HCT116 (cell line): ENCODE results near the gene RPS13. TPM values are rescaled to one million over a fixed set of nuclear protein-coding genes. Genes with fewer than 3 reads are reported as not detected.

Experiments used
- ATAC-seq: fragments of 200-7000 bp; cut with Tn5 transposase; 2 replicates; pipeline ENCODE4 v1.9.1; 2020; ENCODE audit warnings: mild to moderate bottlenecking, moderate library complexity
- Bru-seq: library from RNA; stranded (reverse); fragments of 400-500 nt; gene quantifications from one replicate; lab custom pipeline; 2021; lab: Mats Ljungman, UMichigan
- BruChase-seq, 2 experiments: library from RNA; stranded (reverse); fragments of 400-500 nt; gene quantifications; one replicate each; lab custom pipeline; 2021; lab: Mats Ljungman, UMichigan
- BruUV-seq: library from RNA; stranded (reverse); fragments of 400-500 nt; replicated peaks from 2 replicates; lab custom pipeline; 2021; lab: Mats Ljungman, UMichigan
- CTCF ChIA-PET: fragments of 300-600 bp; sonication (Branson Sonifier 250); formaldehyde crosslinking; loops from one replicate; lab custom pipeline; 2021; ENCODE audit warnings: antibody characterized with exemption; lab: Charles Lee
- POLR2A ChIA-PET: fragments of 300-600, 350-600 bp; sonication (Branson Sonifier 250); formaldehyde crosslinking; loops from one replicate; lab custom pipeline; 2021; ENCODE audit warnings: antibody characterized with exemption; lab: Charles Lee
- RAD21 ChIA-PET, 2 experiments: fragments of 300-600 bp; sonication (Branson Sonifier 250); formaldehyde crosslinking; loops; one replicate each; lab custom pipeline; 2023; ENCODE audit warnings: low total read pairs in 2 of 2; ENCODE audit not compliant: uncharacterized antibody in 2 of 2, unreplicated experiment in 2 of 2, low non-redundant PET in 1 of 2; lab: Charles Lee
- DNase-seq: peaks from one replicate; pipeline ENCODE4 v3.0.0-alpha.2; 2010; ENCODE audit warnings: low read depth, low spot score
- H2AFZ ChIP-seq: fragments of 200-600 bp; shearing (Covaris generic), sonication (generic); 2 replicates; pipeline ENCODE4 v1.6.1; 2017; ENCODE audit warnings: low read depth, mixed run types, mixed read lengths, antibody characterized with exemption, low read length; ENCODE audit not compliant: poor library complexity, severe bottlenecking
- H3K27ac ChIP-seq: 2 replicates; pipeline ENCODE4 v1.5.1; 2012; ENCODE audit warnings: low read depth, low read length
- H3K27me3 ChIP-seq: fragments of 200-600 bp; sonication (generic); 2 replicates; pipeline ENCODE4 v1.6.1; 2016; ENCODE audit warnings: mixed run types, low read length, mixed read lengths; ENCODE audit not compliant: insufficient read depth
- H3K36me3 ChIP-seq, 2 experiments: fragments of 200-500 bp in 1 of 2; fragments of 200-600 bp in 1 of 2; sonication (Bioruptor generic) in 1 of 2; sonication (generic) in 1 of 2; 2 replicates each; pipeline versions ENCODE4 v1.5.1 to v1.6.1; 2014 to 2016; ENCODE audit warnings: low read length in 2 of 2, inconsistent platforms in 1 of 2, mixed read lengths in 1 of 2, mixed run types in 1 of 2; ENCODE audit not compliant: insufficient read depth in 2 of 2, control insufficient read depth in 1 of 2
- H3K4me1 ChIP-seq, 2 experiments: fragments of 200-600 bp in 1 of 2; sonication (generic) in 1 of 2; 2 replicates each; pipeline versions ENCODE4 v1.5.1 to v1.6.1; 2012 to 2017; ENCODE audit warnings: low read length in 2 of 2, inconsistent platforms in 1 of 2, mild to moderate bottlenecking in 1 of 2, mixed read lengths in 1 of 2, mixed run types in 1 of 2, moderate library complexity in 1 of 2; ENCODE audit not compliant: insufficient read depth in 2 of 2, control insufficient read depth in 1 of 2
- H3K4me2 ChIP-seq: fragments of 200-600 bp; sonication (generic); 2 replicates; pipeline ENCODE4 v1.6.1; 2017; ENCODE audit warnings: mixed run types, low read length, mixed read lengths
- H3K4me3 ChIP-seq, 2 experiments: fragments of 200-600 bp in 1 of 2; sonication (generic) in 1 of 2; replicated peaks in 1 of 2; 2 replicates each; pipeline ENCODE4 v1.5.1; 2011 to 2016; ENCODE audit warnings: low read length in 2 of 2, control low read depth in 1 of 2, low read depth in 1 of 2, mild to moderate bottlenecking in 1 of 2, mixed read lengths in 1 of 2, mixed run types in 1 of 2
- H3K79me2 ChIP-seq: fragments of 200-600 bp; sonication (generic); 2 replicates; pipeline ENCODE4 v1.6.1; 2017; ENCODE audit warnings: mild to moderate bottlenecking, mixed run types, low read length, moderate library complexity, mixed read lengths; ENCODE audit not compliant: insufficient read depth
- H3K9ac ChIP-seq: fragments of 200-600 bp; sonication (generic); 2 replicates; pipeline ENCODE4 v1.6.1; 2016; ENCODE audit warnings: low read length, mixed read lengths
- H3K9me2 ChIP-seq: fragments of 200-600 bp; sonication (generic), shearing (Covaris generic); 2 replicates; pipeline ENCODE4 v1.6.1; 2017; ENCODE audit warnings: mixed run types, mild to moderate bottlenecking, moderate library complexity; ENCODE audit not compliant: insufficient read depth
- H3K9me3 ChIP-seq, 2 experiments: fragments of 200-500 bp in 1 of 2; fragments of 200-600 bp in 1 of 2; sonication (Bioruptor generic) in 1 of 2; sonication (generic) in 1 of 2; 2 replicates each; pipeline ENCODE4 v1.6.1; 2014 to 2017; ENCODE audit warnings: low read length in 2 of 2, mixed read lengths in 2 of 2, inconsistent platforms in 1 of 2, low read depth in 1 of 2, mild to moderate bottlenecking in 1 of 2, mixed run types in 1 of 2, moderate library complexity in 1 of 2; ENCODE audit not compliant: control insufficient read depth in 1 of 2, insufficient read depth in 1 of 2
- H4K20me1 ChIP-seq: fragments of 200-600 bp; sonication (generic), shearing (Covaris generic); 2 replicates; pipeline ENCODE4 v1.6.1; 2017; ENCODE audit warnings: mixed run types, mild to moderate bottlenecking, moderate library complexity; ENCODE audit not compliant: insufficient read depth
- CEBPB ChIP-seq: IDR thresholded peaks from 2 replicates; pipeline ENCODE4 v1.6.1; 2012; ENCODE audit warnings: low read depth
- MAX ChIP-seq: IDR thresholded peaks from 2 replicates; pipeline ENCODE4 v1.6.1; 2012
- POLR2AphosphoS5 ChIP-seq: IDR thresholded peaks from 2 replicates; pipeline ENCODE4 v1.6.1; 2011; ENCODE audit warnings: mild to moderate bottlenecking, low read depth, low read length, moderate library complexity
- RAD21 ChIP-seq: IDR thresholded peaks from 2 replicates; pipeline ENCODE4 v1.6.1; 2012; ENCODE audit warnings: low read depth, mild to moderate bottlenecking
- SIN3A ChIP-seq: IDR thresholded peaks from 2 replicates; pipeline ENCODE4 v1.6.1; 2012; ENCODE audit warnings: low read depth
- SRF ChIP-seq: IDR thresholded peaks from 2 replicates; pipeline ENCODE4 v1.6.1; 2012; ENCODE audit warnings: low read depth
- TCF7L2 ChIP-seq: IDR thresholded peaks from 2 replicates; pipeline ENCODE4 v1.7.0; 2011; ENCODE audit warnings: borderline replicate concordance, inconsistent platforms; ENCODE audit not compliant: insufficient read depth, insufficient read length; ENCODE audit errors: extremely low read depth
- ZFX ChIP-seq: fragments of 450-650 bp; IDR thresholded peaks from 2 replicates; pipeline ENCODE4 v1.6.1; 2017
- ZNF274 ChIP-seq: fragments of 200-500 bp; sonication (Bioruptor generic); IDR thresholded peaks from 2 replicates; pipeline ENCODE4 v1.6.1; 2014; ENCODE audit warnings: mild to moderate bottlenecking, low read depth, low read length, inconsistent platforms
- intact Hi-C: fragments of 100-400 bp; cut with micrococcal nuclease; formaldehyde crosslinking; loops from 2 replicates; pipeline ENCODE4 v1.10.0; 2022
- long read RNA-seq: library from polyadenylated mRNA; unstranded; transcript quantifications from one replicate; pipeline ENCODE4 v2.0.0, GENCODE V29; 2021; ENCODE audit not compliant: unreplicated experiment
- polyA plus RNA-seq: library from polyadenylated mRNA; unstranded; fragments of >200 nt; gene quantifications from 2 replicates; pipeline ENCODE4 v1.2.1, GENCODE V29; 2012; ENCODE audit warnings: missing spikeins
- total RNA-seq: library from RNA; stranded (reverse); gene quantifications from one replicate; pipeline ENCODE4 v1.2.1, GENCODE V29; 2021; ENCODE audit not compliant: unreplicated experiment
- TF ChIP-seq, protein P1 (sequence below): IDR thresholded peaks from 2 replicates; pipeline ENCODE4 v1.6.1; 2011; ENCODE audit warnings: mild to moderate bottlenecking, low read length, moderate library complexity; ENCODE audit not compliant: insufficient replicate concordance; ENCODE audit errors: extremely low read depth
- TF ChIP-seq, protein P2 (sequence below), 3 experiments: fragments of 200-600 bp in 1 of 3; sonication (generic) in 1 of 3; IDR thresholded peaks in 2 of 3; conservative IDR thresholded peaks in 1 of 3; 2 replicates each; pipeline ENCODE4 v1.5.1; 2012 to 2017; ENCODE audit warnings: low read depth in 2 of 3, low read length in 2 of 3, antibody characterized with exemption in 1 of 3, borderline replicate concordance in 1 of 3, control low read depth in 1 of 3, mild to moderate bottlenecking in 1 of 3, mixed read lengths in 1 of 3, mixed run types in 1 of 3, moderate library complexity in 1 of 3; ENCODE audit not compliant: insufficient read depth in 1 of 3
- TF ChIP-seq, protein P3 (sequence below): IDR thresholded peaks from 2 replicates; pipeline ENCODE4 v1.6.1; 2012
- TF ChIP-seq, protein P4 (sequence below): IDR thresholded peaks from 2 replicates; pipeline ENCODE4 v1.6.1; 2012; ENCODE audit warnings: low read depth

Gene RPS13
- total RNA-seq (1,312 TPM), Bru-seq, nascent RNA (percentile 100 among the genes with signal in this experiment), BruChase-seq, experiment 1, labeled RNA remaining after a 6-hour chase (percentile 100 among the genes with signal in this experiment), BruChase-seq, experiment 2, labeled RNA remaining after a 2-hour chase (percentile 99 among the genes with signal in this experiment)
- 3,351 and 3,564 TPM in 2 replicates for polyA plus RNA-seq
- long read RNA-seq, transcript RPS13-203 (5 exons, 664 nt) = minor isoform, 7 of 948 reads
- long read RNA-seq, transcript RPS13-208 (3 exons, 746 nt) = minor isoform, 5 of 948 reads
- long read RNA-seq, transcript RPS13-207 (2 exons, 594 nt) = minor isoform, 240 of 948 reads
- long read RNA-seq, transcript RPS13-202 (6 exons, 646 nt) = major isoform, 672 of 948 reads
- long read RNA-seq, partial matches to known transcripts = 8 of 948 reads
- long read RNA-seq, other reads (novel, unspliced or antisense) = 9 of 948 reads

- TSS peak; percentile 96 for BruUV-seq
- H3K4me1 ChIP-seq = peaks cover 8 to 22% of the 10 kb centered on the region in 2 experiments; a peak in 3 of 4 replicates
- no peaks in the 10 kb centered on the region for H3K9me2 ChIP-seq
- peak within 1 kb of the TSS; percentile 97 for H3K4me2 ChIP-seq
- DNase-seq = peak; percentile 98
- ChIA-PET RAD21 (interaction anchor here (0.6 kb wide), 2 partner anchors 119 to 153 kb away, joined by 5 to 7 read pairs; no protein-coding TSS in a partner anchor), CTCF (interaction anchor here (0.6 to 1.5 kb wide), 7 partner anchors 15 to 451 kb away, joined by 3 to 4 read pairs (median 3); no protein-coding TSS in a partner anchor), POLR2A (interaction anchor here (0.5 to 2.1 kb wide), 24 partner anchors 9 to 450 kb away, joined by 3 to 6 read pairs (median 4); partner anchors contain the start of gene PIK3C2A)
- H3K79me2 ChIP-seq = peaks cover 36% of the 10 kb centered on the region
- H3K9me3 ChIP-seq = no peaks in the 10 kb centered on the region
- H3K4me3 ChIP-seq = peak within 1 kb of the TSS; percentile 88 to 98
- no peaks in the 10 kb centered on the region for H3K27me3 ChIP-seq
- H3K27ac ChIP-seq = peak within 1 kb of the TSS; percentile 94
- peaks cover 14% of the 10 kb centered on the region; the same call in 1 of the 2 replicates for H4K20me1 ChIP-seq
- peak; percentile 92 for ATAC-seq
- intact Hi-C loops = no loop called here
- H3K9ac ChIP-seq = peak within 1 kb of the TSS; percentile 100
- H2AFZ ChIP-seq = peak within 1 kb of the TSS; percentile 16
- peaks cover 25 to 38% of the 10 kb centered on the region in 2 experiments for H3K36me3 ChIP-seq
- peak; percentile 67 for TF ChIP-seq TCF7L2
- TF ChIP-seq POLR2AphosphoS5 = peak; percentile 98
- TF ChIP-seq, protein P1, sequence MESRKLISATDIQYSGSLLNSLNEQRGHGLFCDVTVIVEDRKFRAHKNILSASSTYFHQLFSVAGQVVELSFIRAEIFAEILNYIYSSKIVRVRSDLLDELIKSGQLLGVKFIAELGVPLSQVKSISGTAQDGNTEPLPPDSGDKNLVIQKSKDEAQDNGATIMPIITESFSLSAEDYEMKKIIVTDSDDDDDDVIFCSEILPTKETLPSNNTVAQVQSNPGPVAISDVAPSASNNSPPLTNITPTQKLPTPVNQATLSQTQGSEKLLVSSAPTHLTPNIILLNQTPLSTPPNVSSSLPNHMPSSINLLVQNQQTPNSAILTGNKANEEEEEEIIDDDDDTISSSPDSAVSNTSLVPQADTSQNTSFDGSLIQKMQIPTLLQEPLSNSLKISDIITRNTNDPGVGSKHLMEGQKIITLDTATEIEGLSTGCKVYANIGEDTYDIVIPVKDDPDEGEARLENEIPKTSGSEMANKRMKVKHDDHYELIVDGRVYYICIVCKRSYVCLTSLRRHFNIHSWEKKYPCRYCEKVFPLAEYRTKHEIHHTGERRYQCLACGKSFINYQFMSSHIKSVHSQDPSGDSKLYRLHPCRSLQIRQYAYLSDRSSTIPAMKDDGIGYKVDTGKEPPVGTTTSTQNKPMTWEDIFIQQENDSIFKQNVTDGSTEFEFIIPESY = peak; percentile 24
- TF ChIP-seq, protein P2, sequence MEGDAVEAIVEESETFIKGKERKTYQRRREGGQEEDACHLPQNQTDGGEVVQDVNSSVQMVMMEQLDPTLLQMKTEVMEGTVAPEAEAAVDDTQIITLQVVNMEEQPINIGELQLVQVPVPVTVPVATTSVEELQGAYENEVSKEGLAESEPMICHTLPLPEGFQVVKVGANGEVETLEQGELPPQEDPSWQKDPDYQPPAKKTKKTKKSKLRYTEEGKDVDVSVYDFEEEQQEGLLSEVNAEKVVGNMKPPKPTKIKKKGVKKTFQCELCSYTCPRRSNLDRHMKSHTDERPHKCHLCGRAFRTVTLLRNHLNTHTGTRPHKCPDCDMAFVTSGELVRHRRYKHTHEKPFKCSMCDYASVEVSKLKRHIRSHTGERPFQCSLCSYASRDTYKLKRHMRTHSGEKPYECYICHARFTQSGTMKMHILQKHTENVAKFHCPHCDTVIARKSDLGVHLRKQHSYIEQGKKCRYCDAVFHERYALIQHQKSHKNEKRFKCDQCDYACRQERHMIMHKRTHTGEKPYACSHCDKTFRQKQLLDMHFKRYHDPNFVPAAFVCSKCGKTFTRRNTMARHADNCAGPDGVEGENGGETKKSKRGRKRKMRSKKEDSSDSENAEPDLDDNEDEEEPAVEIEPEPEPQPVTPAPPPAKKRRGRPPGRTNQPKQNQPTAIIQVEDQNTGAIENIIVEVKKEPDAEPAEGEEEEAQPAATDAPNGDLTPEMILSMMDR (IDR thresholded peaks at IDR 0.05 in 2 of 3, conservative IDR thresholded peaks at IDR 0.05 in 1 of 3; ENCODE audit: borderline replicate concordance in 1 of 3, insufficient read depth in 1 of 3, low read depth in 2 of 3, low read length in 2 of 3) = no peak
- TF ChIP-seq SIN3A = peak; percentile 96
- TF ChIP-seq MAX = peak; percentile 97
- peak; percentile 33; the same call in 1 of the 2 replicates for TF ChIP-seq CEBPB
- no peak for TF ChIP-seq RAD21
- TF ChIP-seq, protein P3, sequence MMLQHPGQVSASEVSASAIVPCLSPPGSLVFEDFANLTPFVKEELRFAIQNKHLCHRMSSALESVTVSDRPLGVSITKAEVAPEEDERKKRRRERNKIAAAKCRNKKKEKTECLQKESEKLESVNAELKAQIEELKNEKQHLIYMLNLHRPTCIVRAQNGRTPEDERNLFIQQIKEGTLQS = no peak
- no peak; the same call in 1 of the 2 replicates for TF ChIP-seq ZFX
- TF ChIP-seq ZNF274 = no peak
- TF ChIP-seq, protein P4, sequence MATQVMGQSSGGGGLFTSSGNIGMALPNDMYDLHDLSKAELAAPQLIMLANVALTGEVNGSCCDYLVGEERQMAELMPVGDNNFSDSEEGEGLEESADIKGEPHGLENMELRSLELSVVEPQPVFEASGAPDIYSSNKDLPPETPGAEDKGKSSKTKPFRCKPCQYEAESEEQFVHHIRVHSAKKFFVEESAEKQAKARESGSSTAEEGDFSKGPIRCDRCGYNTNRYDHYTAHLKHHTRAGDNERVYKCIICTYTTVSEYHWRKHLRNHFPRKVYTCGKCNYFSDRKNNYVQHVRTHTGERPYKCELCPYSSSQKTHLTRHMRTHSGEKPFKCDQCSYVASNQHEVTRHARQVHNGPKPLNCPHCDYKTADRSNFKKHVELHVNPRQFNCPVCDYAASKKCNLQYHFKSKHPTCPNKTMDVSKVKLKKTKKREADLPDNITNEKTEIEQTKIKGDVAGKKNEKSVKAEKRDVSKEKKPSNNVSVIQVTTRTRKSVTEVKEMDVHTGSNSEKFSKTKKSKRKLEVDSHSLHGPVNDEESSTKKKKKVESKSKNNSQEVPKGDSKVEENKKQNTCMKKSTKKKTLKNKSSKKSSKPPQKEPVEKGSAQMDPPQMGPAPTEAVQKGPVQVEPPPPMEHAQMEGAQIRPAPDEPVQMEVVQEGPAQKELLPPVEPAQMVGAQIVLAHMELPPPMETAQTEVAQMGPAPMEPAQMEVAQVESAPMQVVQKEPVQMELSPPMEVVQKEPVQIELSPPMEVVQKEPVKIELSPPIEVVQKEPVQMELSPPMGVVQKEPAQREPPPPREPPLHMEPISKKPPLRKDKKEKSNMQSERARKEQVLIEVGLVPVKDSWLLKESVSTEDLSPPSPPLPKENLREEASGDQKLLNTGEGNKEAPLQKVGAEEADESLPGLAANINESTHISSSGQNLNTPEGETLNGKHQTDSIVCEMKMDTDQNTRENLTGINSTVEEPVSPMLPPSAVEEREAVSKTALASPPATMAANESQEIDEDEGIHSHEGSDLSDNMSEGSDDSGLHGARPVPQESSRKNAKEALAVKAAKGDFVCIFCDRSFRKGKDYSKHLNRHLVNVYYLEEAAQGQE = no peak
- peak; percentile 83; the same call in 1 of the 2 replicates for TF ChIP-seq SRF
These were observed at the start of gene RPS13 for GRCh38 chr11:17077520-17078401. Gene RPS13, minus strand, starts transcription at chr11:17077667. Its CDS starts 26 bp downstream, at chr11:17077641.
